HG02798 (cell line): ENCODE data around the gene ALB.

Experiments
- ATAC-seq: cut with Tn5 transposase; IDR thresholded peaks from one replicate; pipeline ENCODE4 v1.9.1; 2021; ENCODE audit warnings: mild to moderate bottlenecking; ENCODE audit not compliant: unreplicated experiment, poor library complexity

The ALB gene

GRCh38 chr4:73448448-73449203 lies 44.5 kb downstream of the ALB start:
- no peak for ATAC-seq

GRCh38 chr4:73450398-73451004 lies 46.4 kb downstream of the ALB start:
- ATAC-seq = no peak

- ATAC-seq = no peak
These were observed 47.3 kb downstream of the ALB start for GRCh38 chr4:73451404-73451803.

DNA sequence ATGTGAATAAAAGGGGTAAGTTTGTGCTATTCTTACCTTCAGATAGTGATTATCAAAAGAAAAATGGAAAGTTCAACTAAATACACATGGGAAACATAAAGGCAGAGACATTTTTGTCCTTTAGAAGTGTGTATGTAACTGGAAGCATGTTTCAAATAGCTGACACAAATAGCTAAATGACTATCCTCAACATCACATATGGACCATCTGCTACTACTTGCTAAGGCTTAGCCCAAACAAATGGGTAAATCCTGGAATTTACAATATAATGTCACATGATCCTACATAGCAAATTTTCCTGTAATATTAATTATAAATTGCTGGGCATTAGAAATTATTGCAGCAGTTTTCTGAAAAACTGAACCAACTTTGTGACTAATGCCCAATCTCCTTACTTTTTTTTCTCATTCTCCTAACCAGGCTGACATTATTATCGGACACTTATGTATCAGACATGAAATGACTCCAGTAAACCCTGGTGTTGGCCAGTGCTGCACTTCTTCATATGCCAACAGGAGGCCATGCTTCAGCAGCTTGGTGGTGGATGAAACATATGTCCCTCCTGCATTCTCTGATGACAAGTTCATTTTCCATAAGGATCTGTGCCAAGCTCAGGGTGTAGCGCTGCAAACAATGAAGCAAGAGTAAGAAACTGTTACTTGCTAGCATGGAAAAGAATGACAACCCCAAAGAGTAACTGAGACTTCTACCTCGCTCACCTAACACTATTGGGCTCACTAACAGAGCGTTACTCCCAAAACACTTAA lies 48.1 kb downstream of the ALB start:
- ATAC-seq = no peak

DNA sequence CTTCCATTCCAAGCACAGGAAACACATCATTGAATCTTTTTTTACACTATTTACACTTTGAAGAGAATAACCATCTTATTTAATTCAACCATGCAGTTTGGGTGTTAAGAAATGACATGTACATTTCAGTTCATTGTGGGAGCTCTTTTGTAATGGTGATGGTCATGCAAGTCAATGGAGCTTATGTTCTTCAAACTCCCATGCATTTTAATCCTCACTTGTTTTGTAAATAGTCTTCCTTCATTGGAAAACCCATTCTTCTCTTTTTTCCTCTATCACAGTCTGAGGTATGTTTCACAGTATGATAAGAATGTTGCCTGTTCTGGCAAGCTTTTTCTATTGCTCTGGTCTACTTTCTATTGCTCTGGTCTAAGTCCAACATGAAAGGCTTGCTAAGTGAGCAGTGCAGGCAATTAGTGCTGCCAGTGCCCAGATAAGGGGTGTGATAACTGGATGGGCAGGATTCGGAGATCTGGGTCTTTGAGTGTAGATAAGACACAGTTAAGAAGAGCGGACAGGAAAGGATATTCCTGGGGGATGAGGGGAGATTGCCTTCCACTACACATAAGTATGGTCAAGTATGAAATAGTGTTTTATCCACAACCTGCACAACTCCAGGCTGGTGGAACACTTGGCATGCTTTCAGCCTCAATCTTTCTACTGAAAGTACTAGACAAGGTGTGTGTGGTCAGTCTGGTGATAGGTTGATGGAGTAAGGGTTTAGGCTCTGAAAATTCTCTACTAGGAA lies 49.0 kb downstream of the ALB start:
- no peak for ATAC-seq

- no peak for ATAC-seq
These were observed 49.6 kb downstream of the ALB start for GRCh38 chr4:73453701-73454005.

GRCh38 chr4:73454920-73455319 lies 50.8 kb downstream of the ALB start:
- no peak for ATAC-seq

DNA sequence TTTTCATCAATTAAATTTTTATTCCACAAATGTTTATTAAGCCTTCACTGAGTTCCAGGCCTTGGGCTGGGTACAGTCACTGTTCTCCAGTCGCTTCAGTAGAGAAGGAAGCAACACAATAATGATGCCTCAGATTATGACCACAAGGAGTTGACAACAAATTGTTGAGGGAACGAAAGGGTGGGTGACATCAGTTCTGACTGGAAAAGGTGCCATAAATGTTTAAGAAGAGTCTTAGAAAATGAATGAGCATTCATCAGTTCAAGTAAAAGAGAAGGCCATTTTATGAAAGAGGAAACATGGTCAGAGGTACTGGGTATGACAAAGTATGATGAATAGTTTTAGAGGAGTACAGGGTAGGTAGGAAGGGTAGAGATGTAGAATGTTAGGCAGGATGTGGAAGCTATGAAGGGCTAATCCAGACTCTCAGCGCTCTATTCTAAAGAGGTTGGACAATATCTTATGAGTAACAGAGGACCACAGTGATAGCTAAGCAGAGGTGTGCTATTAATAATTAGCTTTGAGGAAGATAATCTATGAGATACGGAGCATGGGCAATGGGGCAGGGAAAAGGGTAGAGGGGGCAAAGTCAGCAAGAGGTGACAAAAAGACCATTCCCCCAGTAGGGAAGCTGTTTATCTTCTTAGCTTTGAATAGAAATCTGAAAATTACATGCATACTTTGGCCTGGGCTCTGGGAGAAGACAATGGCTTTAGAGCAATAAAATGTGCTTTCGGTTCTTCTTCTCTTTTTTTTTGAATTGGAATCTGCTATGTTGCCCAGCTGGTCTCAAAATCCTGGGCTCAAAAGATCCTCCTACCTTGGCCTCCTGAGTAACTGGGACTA lies 52.3 kb downstream of the ALB start:
- ATAC-seq = no peak

GRCh38 chr4:73458184-73459047 lies 54.3 kb downstream of the ALB start:
- ATAC-seq = no peak

DNA sequence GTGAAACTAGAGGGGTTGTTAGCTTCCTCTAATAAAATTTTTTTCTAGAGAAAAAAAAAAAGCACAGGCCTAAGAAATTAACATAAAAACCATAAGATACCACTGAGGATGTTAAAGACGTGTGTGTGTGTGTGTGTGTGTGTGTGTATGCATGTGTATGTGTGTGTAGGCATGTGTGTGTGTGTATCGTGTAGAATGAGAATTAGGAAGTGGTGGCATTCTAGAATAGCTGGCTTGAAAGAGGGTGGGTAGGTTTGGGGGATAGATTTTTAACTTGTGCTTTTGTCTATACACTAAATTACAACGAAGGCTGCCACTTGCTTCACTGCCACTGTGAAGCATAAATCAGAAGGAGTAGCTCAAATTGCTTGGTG lies 54.9 kb downstream of the ALB start:
- no peak for ATAC-seq

DNA sequence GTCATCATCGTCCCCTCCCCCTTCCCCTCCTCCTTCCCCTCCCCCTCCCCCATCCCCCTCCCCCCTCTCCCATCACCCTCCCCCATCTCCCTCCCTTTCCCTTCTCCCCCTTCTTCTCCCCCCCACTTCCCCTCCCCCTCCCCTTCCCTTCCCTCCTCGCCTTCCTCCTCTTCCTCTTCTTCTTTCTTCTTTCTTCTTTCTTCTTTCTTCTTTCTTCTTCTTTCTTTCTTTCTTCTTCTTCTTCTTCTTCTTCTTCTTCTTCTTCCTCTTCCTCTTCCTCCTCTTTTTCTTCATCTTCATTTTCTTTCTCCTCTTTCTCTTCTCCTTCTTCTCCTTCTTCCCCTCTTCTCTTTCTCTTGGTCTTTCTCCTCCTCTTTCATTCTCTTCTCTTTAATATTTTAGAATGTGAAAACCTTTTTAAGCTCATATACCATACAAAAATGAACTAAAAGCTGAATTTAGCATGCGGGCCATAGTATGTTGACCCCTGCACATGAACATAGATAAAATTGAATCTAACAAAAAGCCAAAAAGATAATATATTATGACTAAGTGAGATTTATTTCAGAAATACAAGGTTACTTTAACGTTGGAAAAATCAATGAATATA lies 56.9 kb downstream of the ALB start:
- no peak for ATAC-seq

DNA sequence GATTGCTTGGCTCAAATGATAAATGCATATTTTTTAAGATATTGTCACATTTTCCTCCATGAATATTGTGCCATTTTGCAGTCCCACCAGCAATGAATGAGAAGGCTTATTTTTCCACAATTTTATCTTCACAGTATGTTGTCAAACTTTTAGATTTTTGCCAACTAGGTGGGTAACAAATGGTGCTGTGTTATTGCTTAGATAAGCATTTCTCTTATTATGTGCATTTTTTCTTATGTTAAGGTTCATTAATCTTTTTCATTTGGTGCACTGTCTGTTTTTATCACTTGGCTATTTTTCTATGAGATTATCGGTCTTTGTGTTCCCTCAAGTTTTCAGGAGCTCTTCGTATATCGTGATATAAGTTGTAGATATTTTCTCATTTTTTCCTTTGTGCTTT lies 64.1 kb downstream of the ALB start:
- ATAC-seq = no peak

- ATAC-seq = no peak
These were observed 66.6 kb downstream of the ALB start for GRCh38 chr4:73470728-73471127.
